Gastroesophageal sphincter (tissue), 3 donors: ENCODE data around the gene SETDB1.
"Not testable (repeated sequence)": the region's sequence is repeated elsewhere in the genome, so short reads cannot be mapped to it uniquely, and the experiment has no call there.

Experiments
- CTCF ChIP-seq, 4 experiments: fragments of 200-600 bp in 2 of 4; fragments of 450-650 bp in 2 of 4; sonication (generic) in 1 of 4; IDR thresholded peaks; one replicate each; pipeline ENCODE4 v1.5.1; 2017 to 2019; ENCODE audit warnings: antibody characterized with exemption in 4 of 4, mild to moderate bottlenecking in 2 of 4, moderate library complexity in 2 of 4
- EP300 ChIP-seq: sonication (generic); formaldehyde crosslinking; IDR thresholded peaks from one replicate; pipeline ENCODE4 v1.6.1; 2017; ENCODE audit warnings: antibody characterized with exemption, mild to moderate bottlenecking
- POLR2A ChIP-seq, 2 donors: fragments of 450-650 bp; IDR thresholded peaks; one replicate each; pipeline ENCODE4 v1.6.1; 2017; ENCODE audit warnings: antibody characterized with exemption in 2 of 2, mild to moderate bottlenecking in 2 of 2, moderate library complexity in 1 of 2
- POLR2AphosphoS5 ChIP-seq: sonication (generic); formaldehyde crosslinking; IDR thresholded peaks from one replicate; pipeline ENCODE4 v1.6.1; 2017; ENCODE audit warnings: antibody characterized with exemption

GRCh38 chr1:150899795-150900194 is 26.4 kb upstream of the SETDB1 start:
- not testable (repeated sequence) for TF ChIP-seq EP300; POLR2AphosphoS5; CTCF (IDR thresholded peaks at IDR 0.05); POLR2A (IDR thresholded peaks at IDR 0.05)
